ENCODE results near the gene ASXL3.

ASXL3 gene

DNA sequence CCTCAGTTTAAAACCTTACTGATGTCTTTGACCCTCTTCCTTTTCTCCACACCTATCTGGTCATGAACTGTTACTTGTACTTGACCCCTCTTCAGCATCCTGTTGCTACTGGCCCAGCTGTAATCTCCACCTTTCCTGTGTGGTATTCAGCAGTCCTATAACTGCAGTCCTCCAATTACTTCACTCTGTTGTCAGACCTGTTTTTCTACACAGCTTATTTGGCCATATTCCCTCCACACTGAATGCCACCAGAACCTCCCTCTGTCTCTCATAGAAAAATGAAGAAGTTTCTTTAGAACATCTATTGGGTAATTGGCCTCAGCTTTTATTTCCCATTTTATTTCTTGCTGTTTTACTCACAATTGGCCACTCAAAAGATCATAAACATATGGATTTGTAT lies 155.4 kb downstream of the ASXL3 start:
- H3K4me3 ChIP-seq (ENCODE audit: low read length), result no peak overlapping the region

DNA sequence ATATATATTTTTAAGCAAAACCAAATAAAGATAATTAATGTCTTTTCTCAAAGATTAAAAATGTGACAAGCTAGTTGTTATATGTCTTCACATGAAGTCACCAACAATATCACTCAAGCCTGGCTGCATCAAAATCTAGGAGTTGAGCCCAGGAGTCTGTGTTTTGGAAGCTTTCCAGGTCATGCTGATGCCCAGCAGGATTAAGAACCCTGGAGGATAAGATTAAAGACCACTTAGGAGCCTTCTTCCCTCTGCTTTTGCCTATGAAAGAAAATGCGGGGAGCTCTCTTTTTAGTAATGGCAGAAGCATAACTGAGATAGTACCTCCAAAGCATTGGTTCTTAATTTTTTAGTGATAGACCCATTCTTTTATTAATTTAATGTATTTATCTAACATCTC lies 157.4 kb downstream of the ASXL3 start:
- Histone ChIP-seq H3K9ac (ENCODE audit: low read depth, low read length) (no peak overlapping the region), H3K4me1 (ENCODE audit: control insufficient read depth, insufficient read depth, low read length) (no peaks in the 10 kb centered on the region), H3K4me3 (ENCODE audit: low read length) (no peak overlapping the region), H3K36me3 (ENCODE audit: insufficient read depth, low read length) (no peaks in the 10 kb centered on the region), H3K9me3 (replicated peaks; ENCODE audit: low read length) (no peaks in the 10 kb centered on the region), H3K27me3 (ENCODE audit: control insufficient read depth, insufficient read depth, low read length) (peaks cover 17% of the 10 kb centered on the region), H3K4me2 (ENCODE audit: low read length) (no peak overlapping the region)

More for the DNA sequence above, 155.4 kb downstream of the ASXL3 start:
- Histone ChIP-seq H3K27me3 (ENCODE audit: control insufficient read depth, insufficient read depth, low read length) (peaks cover 21% of the 10 kb centered on the region), H3K4me2 (ENCODE audit: low read length) (no peak overlapping the region), H3K9me3 (replicated peaks; ENCODE audit: low read length) (no peaks in the 10 kb centered on the region), H3K36me3 (ENCODE audit: insufficient read depth, low read length) (no peaks in the 10 kb centered on the region), H3K4me1 (ENCODE audit: control insufficient read depth, insufficient read depth, low read length) (no peaks in the 10 kb centered on the region), H3K9ac (ENCODE audit: low read depth, low read length) (no peak overlapping the region)

DNA sequence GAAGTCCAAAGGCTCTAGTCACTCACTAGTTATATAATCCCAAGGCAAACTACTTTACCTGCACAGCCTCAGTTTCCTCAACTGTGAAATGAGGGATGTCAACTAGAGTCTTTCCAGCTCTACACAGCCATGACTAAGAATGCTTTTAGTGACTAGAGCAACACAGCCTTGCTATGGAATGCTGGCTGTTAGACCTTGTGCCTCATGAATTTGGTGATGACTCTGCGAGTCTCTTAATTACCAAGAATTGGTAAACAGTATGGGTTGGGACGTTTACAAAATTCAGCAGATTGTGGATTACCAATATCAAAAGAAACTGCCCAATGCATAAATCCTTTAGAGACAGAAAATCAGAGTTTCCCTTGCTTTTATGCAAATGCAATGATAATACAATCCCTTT lies 163.7 kb downstream of the ASXL3 start:
- Histone ChIP-seq H3K4me1 (ENCODE audit: control insufficient read depth, insufficient read depth, low read length) (no peaks in the 10 kb centered on the region), H3K4me2 (ENCODE audit: low read length) (no peak overlapping the region), H3K9me3 (replicated peaks; ENCODE audit: low read length) (no peaks in the 10 kb centered on the region), H3K27me3 (ENCODE audit: control insufficient read depth, insufficient read depth, low read length) (peaks cover 12% of the 10 kb centered on the region), H3K36me3 (ENCODE audit: insufficient read depth, low read length) (no peaks in the 10 kb centered on the region), H3K4me3 (ENCODE audit: low read length) (no peak overlapping the region), H3K9ac (ENCODE audit: low read depth, low read length) (no peak overlapping the region)

DNA sequence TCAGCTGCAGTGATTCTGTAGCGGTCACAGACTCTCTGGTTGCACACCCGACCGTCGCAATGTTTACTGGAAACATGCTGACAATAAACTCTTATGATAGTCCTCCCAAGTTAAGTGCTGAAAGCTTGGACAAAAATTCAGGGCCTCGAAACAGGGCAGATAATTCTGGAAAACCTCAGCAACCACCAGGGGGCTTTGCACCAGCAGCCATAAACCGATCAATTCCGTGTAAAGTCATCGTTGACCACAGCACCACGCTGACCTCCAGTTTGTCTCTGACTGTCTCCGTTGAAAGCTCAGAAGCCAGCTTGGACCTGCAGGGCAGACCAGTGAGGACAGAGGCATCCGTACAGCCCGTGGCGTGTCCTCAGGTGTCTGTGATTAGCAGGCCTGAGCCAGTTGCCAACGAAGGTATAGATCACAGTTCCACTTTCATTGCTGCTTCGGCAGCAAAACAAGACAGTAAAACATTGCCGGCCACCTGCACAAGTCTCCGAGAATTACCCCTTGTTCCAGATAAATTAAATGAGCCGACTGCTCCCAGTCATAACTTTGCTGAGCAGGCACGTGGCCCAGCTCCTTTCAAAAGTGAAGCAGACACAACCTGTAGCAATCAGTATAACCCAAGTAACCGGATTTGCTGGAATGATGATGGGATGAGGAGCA lies 166.1 kb downstream of the ASXL3 start:
- no peak overlapping the region for H3K4me2 ChIP-seq (ENCODE audit: low read length)
- no peaks in the 10 kb centered on the region for H3K36me3 ChIP-seq (ENCODE audit: insufficient read depth, low read length)
- no peak overlapping the region for H3K4me3 ChIP-seq (ENCODE audit: low read length)

DNA sequence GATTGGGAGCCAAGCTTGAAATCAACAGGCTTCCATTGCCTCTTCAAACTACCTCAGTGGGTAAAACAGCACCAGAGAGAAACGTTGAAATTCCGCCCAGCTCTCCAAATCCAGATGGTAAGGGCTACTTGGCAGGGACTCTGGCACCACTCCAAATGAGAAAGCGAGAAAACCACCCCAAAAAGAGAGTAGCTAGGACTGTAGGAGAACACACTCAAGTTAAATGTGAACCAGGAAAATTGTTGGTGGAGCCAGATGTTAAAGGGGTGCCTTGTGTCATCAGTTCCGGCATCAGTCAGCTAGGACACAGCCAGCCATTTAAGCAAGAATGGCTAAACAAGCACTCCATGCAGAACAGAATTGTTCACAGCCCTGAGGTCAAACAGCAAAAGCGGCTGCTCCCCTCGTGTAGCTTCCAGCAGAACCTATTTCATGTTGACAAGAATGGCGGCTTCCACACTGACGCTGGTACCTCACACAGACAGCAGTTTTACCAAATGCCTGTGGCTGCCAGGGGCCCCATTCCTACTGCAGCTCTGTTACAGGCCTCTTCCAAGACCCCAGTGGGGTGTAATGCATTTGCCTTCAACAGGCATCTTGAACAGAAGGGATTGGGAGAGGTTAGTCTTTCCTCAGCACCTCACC lies 167.3 kb downstream of the ASXL3 start:
- no peaks in the 10 kb centered on the region for H3K36me3 ChIP-seq (ENCODE audit: insufficient read depth, low read length)
- H3K9me3 ChIP-seq (replicated peaks; ENCODE audit: low read length), result no peaks in the 10 kb centered on the region
- H3K4me3 ChIP-seq (ENCODE audit: low read length), result no peak overlapping the region
- H3K27me3 ChIP-seq (ENCODE audit: control insufficient read depth, insufficient read depth, low read length), result peaks cover 4% of the 10 kb centered on the region
- no peak overlapping the region for H3K4me2 ChIP-seq (ENCODE audit: low read length)
- no peak overlapping the region for H3K9ac ChIP-seq (ENCODE audit: low read depth, low read length)
- H3K4me1 ChIP-seq (ENCODE audit: control insufficient read depth, insufficient read depth, low read length), result no peaks in the 10 kb centered on the region

More for the DNA sequence above, 166.1 kb downstream of the ASXL3 start:
- no peaks in the 10 kb centered on the region for H3K4me1 ChIP-seq (ENCODE audit: control insufficient read depth, insufficient read depth, low read length)
- H3K9ac ChIP-seq (ENCODE audit: low read depth, low read length), result no peak overlapping the region
- no peaks in the 10 kb centered on the region for H3K9me3 ChIP-seq (replicated peaks; ENCODE audit: low read length)
- peaks cover 11% of the 10 kb centered on the region for H3K27me3 ChIP-seq (ENCODE audit: control insufficient read depth, insufficient read depth, low read length)

DNA sequence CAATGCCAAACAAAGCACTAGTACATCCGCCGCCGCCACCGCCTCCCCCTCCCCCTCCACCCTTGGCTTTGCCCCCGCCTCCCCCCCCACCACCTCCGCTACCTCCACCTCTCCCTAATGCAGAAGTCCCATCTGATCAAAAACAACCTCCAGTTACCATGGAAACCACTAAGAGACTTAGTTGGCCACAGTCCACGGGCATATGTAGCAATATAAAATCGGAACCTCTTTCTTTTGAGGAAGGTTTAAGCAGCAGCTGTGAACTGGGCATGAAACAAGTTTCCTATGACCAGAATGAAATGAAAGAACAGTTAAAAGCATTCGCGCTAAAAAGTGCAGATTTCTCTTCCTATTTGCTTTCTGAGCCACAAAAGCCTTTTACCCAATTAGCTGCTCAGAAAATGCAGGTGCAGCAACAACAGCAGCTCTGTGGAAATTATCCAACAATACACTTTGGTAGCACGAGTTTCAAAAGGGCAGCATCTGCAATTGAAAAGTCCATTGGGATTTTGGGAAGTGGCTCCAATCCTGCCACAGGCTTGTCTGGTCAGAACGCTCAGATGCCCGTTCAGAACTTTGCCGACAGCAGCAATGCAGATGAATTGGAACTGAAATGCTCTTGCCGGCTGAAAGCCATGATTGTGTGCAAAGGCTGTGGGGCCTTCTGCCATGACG lies 168.0 kb downstream of the ASXL3 start:
- no peaks in the 10 kb centered on the region for H3K9me3 ChIP-seq (replicated peaks; ENCODE audit: low read length)
- H3K4me2 ChIP-seq (ENCODE audit: low read length), result no peak overlapping the region
- no peak overlapping the region for H3K9ac ChIP-seq (ENCODE audit: low read depth, low read length)
- no peak overlapping the region for H3K4me3 ChIP-seq (ENCODE audit: low read length)
- peaks cover 4% of the 10 kb centered on the region for H3K27me3 ChIP-seq (ENCODE audit: control insufficient read depth, insufficient read depth, low read length)
- H3K4me1 ChIP-seq (ENCODE audit: control insufficient read depth, insufficient read depth, low read length), result no peaks in the 10 kb centered on the region
- H3K36me3 ChIP-seq (ENCODE audit: insufficient read depth, low read length), result no peaks in the 10 kb centered on the region

DNA sequence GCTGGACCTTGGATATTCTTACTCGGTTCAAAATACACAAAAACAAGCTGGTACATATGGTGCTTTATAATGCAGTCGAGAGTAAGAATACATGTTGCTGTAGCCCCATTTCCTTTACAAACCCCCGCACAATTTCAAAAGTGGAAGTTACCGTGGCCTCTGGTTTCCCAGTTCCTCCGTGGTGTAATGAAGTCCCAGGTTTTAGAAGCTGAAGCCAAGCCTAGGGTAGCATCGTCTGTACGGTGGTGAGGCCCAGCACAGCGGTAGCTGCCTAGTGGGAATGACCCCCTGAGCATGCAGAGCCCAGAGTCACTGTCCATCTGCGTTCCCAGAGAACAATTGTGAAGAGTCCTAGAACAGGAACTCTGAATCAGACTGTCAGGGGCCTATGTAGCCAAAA lies 171.8 kb downstream of the ASXL3 start:
- Histone ChIP-seq H3K4me2 (ENCODE audit: low read length) (no peak overlapping the region), H3K9me3 (replicated peaks; ENCODE audit: low read length) (no peaks in the 10 kb centered on the region), H3K36me3 (ENCODE audit: insufficient read depth, low read length) (no peaks in the 10 kb centered on the region), H3K27me3 (ENCODE audit: control insufficient read depth, insufficient read depth, low read length) (no peaks in the 10 kb centered on the region), H3K4me3 (ENCODE audit: low read length) (no peak overlapping the region), H3K4me1 (ENCODE audit: control insufficient read depth, insufficient read depth, low read length) (no peaks in the 10 kb centered on the region), H3K9ac (ENCODE audit: low read depth, low read length) (no peak overlapping the region)

DNA sequence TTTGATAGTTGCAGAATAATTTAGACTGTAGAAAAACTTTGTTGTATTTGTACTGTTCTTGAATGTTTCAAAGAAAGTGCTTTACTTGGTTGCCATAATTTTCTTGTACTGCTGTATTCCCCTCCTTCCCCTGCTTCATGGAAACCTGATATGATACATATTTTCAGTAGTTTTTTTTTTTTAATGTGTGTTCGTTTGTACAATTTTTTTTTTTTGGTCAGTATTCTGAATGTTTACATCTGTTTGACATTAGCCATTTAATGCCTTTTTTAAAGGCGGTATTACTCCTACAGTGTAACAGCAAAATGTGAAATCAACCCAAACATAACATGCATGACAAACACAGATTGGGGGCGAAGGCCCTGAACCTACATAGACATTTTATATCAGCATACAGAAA lies 172.3 kb downstream of the ASXL3 start:
- Histone ChIP-seq H3K36me3 (ENCODE audit: insufficient read depth, low read length) (no peaks in the 10 kb centered on the region), H3K9me3 (replicated peaks; ENCODE audit: low read length) (no peaks in the 10 kb centered on the region), H3K9ac (ENCODE audit: low read depth, low read length) (no peak overlapping the region)

DNA sequence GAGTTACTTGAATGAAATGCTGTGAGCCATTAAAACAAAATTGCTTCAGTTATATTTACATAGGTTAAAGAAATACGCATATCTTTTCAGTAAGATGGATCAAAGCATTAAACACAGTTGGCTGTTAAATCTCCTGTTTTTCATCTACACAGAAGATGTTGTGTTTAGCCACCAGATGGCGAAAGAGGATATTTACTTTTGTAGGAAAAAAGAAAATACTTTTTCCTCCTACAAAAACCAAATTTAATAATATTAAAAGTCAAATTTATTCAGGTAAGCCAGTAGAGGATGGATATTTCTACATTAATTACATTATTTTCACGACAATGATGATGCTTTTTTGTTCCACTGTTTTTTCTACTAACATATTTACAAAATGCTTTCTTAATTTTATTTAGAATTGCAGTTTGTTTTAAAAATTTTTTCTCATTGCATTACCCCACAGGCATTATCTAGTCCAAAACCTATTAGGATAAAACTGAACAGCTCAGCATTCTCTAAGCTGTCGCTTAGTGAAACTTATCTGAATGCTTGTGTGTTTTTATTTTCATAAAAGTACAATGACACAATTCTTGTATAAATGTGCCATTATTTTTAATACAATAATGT lies 173.7 kb downstream of the ASXL3 start:
- no peak overlapping the region for H3K4me3 ChIP-seq (ENCODE audit: low read length)
- peaks cover 15% of the 10 kb centered on the region for H3K4me1 ChIP-seq (ENCODE audit: control insufficient read depth, insufficient read depth, low read length)
- H3K9ac ChIP-seq (ENCODE audit: low read depth, low read length), result no peak overlapping the region
- no peaks in the 10 kb centered on the region for H3K27me3 ChIP-seq (ENCODE audit: control insufficient read depth, insufficient read depth, low read length)
- no peak overlapping the region for H3K4me2 ChIP-seq (ENCODE audit: low read length)
- no peaks in the 10 kb centered on the region for H3K36me3 ChIP-seq (ENCODE audit: insufficient read depth, low read length)
- H3K9me3 ChIP-seq (replicated peaks; ENCODE audit: low read length), result no peaks in the 10 kb centered on the region

More for the DNA sequence above, 172.3 kb downstream of the ASXL3 start:
- Histone ChIP-seq H3K4me2 (ENCODE audit: low read length) (no peak overlapping the region), H3K4me1 (ENCODE audit: control insufficient read depth, insufficient read depth, low read length) (peaks cover 2% of the 10 kb centered on the region), H3K27me3 (ENCODE audit: control insufficient read depth, insufficient read depth, low read length) (no peaks in the 10 kb centered on the region), H3K4me3 (ENCODE audit: low read length) (no peak overlapping the region)

DNA sequence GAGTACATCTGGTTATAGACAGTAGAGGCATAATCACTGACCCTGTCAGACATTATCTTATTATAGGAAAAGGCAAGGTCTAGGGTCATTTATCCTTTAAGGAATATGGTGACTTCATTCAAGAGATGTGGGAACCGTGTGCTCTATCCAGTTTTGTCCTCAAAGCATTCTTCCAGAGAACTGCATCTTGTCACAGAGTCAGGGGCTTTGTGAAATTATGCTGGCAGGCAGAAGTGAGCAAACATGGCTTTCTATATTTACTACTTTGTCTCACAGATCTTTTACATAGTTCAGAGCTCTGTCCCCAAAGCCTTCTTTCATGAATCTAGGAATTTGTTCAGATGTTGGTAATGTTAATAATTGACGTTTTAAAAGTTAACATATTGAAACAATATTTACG lies 177.4 kb downstream of the ASXL3 start:
- Histone ChIP-seq H3K4me2 (ENCODE audit: low read length) (no peak overlapping the region), H3K9ac (ENCODE audit: low read depth, low read length) (no peak overlapping the region), H3K4me1 (ENCODE audit: control insufficient read depth, insufficient read depth, low read length) (peaks cover 19% of the 10 kb centered on the region)

DNA sequence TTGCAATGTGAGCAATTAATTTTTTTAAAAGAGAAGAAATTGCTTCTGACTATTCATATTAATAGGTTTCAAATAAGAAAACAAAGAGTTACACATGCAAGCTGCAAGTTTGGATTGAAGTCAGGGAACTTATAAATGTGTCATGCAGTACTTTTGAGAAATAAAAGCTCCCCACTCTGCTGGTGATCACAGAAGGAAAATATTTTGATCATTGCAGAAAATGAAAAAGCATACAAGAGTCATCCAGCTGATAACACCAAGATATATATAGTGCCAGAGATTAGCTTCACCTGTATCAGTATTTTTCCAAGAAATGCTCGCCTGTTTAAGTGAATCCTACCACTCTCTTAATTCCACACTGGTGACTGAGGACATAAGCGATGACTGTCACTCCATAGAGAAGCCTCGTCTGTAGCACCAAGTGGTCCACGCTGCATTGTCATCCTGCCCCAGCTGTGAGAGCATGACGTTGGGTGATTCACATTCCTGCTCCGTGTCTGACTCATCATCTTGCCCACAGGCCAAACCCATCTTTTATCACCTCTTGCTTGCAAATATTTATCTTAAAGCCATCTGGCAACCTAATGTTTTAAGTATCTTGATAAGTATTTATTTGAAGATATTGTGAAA lies 178.0 kb downstream of the ASXL3 start:
- Histone ChIP-seq H3K4me1 (ENCODE audit: control insufficient read depth, insufficient read depth, low read length) (peaks cover 19% of the 10 kb centered on the region), H3K36me3 (ENCODE audit: insufficient read depth, low read length) (no peaks in the 10 kb centered on the region), H3K4me3 (ENCODE audit: low read length) (peak overlapping the region; percentile 17), H3K27me3 (ENCODE audit: control insufficient read depth, insufficient read depth, low read length) (no peaks in the 10 kb centered on the region), H3K4me2 (ENCODE audit: low read length) (peak overlapping the region; percentile 70), H3K9ac (ENCODE audit: low read depth, low read length) (no peak overlapping the region), H3K9me3 (replicated peaks; ENCODE audit: low read length) (no peaks in the 10 kb centered on the region)

More for the DNA sequence above, 177.4 kb downstream of the ASXL3 start:
- H3K9me3 ChIP-seq (replicated peaks; ENCODE audit: low read length), result no peaks in the 10 kb centered on the region
- H3K27me3 ChIP-seq (ENCODE audit: control insufficient read depth, insufficient read depth, low read length), result no peaks in the 10 kb centered on the region
- no peaks in the 10 kb centered on the region for H3K36me3 ChIP-seq (ENCODE audit: insufficient read depth, low read length)
- no peak overlapping the region for H3K4me3 ChIP-seq (ENCODE audit: low read length)

All from skeletal muscle satellite cell (primary cell).